H9 (cell line): ENCODE data around the gene CTIF. TPM values are rescaled to one million over a fixed set of nuclear protein-coding genes. Genes with fewer than 3 reads are reported as not detected.

Source experiments
- DNase-seq: peaks from one replicate; pipeline ENCODE4 v3.0.0-alpha.2; 2017
- H2AFZ ChIP-seq: one replicate; pipeline ENCODE4 v1.6.1; 2013; ENCODE audit warnings: mild to moderate bottlenecking, low read length, control low read depth, moderate library complexity
- H2AK5ac ChIP-seq: 2 replicates; pipeline ENCODE4 v1.6.1; 2013; ENCODE audit warnings: low read length, control low read depth, mixed read lengths; ENCODE audit not compliant: insufficient read length
- H2BK120ac ChIP-seq: one replicate; pipeline ENCODE4 v1.6.1; 2013; ENCODE audit warnings: low read depth, mild to moderate bottlenecking, low read length, control low read depth, inconsistent platforms; ENCODE audit not compliant: poor library complexity, severe bottlenecking
- H2BK12ac ChIP-seq: 2 replicates; pipeline ENCODE4 v1.6.1; 2013; ENCODE audit warnings: low read length, control low read depth, mixed read lengths, low read depth; ENCODE audit not compliant: insufficient read length
- H2BK15ac ChIP-seq: 2 replicates; pipeline ENCODE4 v1.6.1; 2013; ENCODE audit warnings: low read depth, low read length, control low read depth
- H2BK20ac ChIP-seq: one replicate; pipeline ENCODE4 v1.6.1; 2013; ENCODE audit warnings: low read depth, mild to moderate bottlenecking, low read length, control low read depth, inconsistent platforms; ENCODE audit not compliant: poor library complexity, severe bottlenecking
- H2BK5ac ChIP-seq: 2 replicates; pipeline ENCODE4 v1.6.1; 2013; ENCODE audit warnings: low read length, control low read depth, mixed read lengths; ENCODE audit not compliant: insufficient read length
- H3K14ac ChIP-seq: 2 replicates; pipeline ENCODE4 v1.6.1; 2013; ENCODE audit warnings: low read length, control low read depth; ENCODE audit not compliant: insufficient read depth
- H3K18ac ChIP-seq: 2 replicates; pipeline ENCODE4 v1.6.1; 2013; ENCODE audit warnings: low read depth, mild to moderate bottlenecking, mixed read lengths, low read length, control low read depth; ENCODE audit not compliant: insufficient read length
- H3K23ac ChIP-seq: 2 replicates; pipeline ENCODE4 v1.6.1; 2013; ENCODE audit warnings: low read length, control low read depth, mixed read lengths, low read depth; ENCODE audit not compliant: insufficient read length
- H3K23me2 ChIP-seq: 2 replicates; pipeline ENCODE4 v1.6.1; 2013; ENCODE audit warnings: low read depth, mild to moderate bottlenecking, mixed read lengths, low read length, control low read depth; ENCODE audit not compliant: insufficient read length, poor library complexity, severe bottlenecking
- H3K27ac ChIP-seq: 2 replicates; pipeline ENCODE4 v1.5.1; 2013; ENCODE audit warnings: low read length, control low read depth, mixed read lengths, low read depth; ENCODE audit not compliant: insufficient read length
- H3K27me3 ChIP-seq: 2 replicates; pipeline ENCODE4 v1.6.1; 2013; ENCODE audit warnings: low read length, control low read depth, inconsistent platforms; ENCODE audit not compliant: insufficient read depth
- H3K4ac ChIP-seq: 2 replicates; pipeline ENCODE4 v1.6.1; 2013; ENCODE audit warnings: low read depth, mild to moderate bottlenecking, control low read depth, inconsistent platforms, low read length, moderate library complexity
- H3K4me1 ChIP-seq: 2 replicates; pipeline ENCODE4 v1.6.1; 2013; ENCODE audit warnings: low read length, control low read depth, inconsistent platforms; ENCODE audit not compliant: insufficient read depth
- H3K4me2 ChIP-seq: 2 replicates; pipeline ENCODE4 v1.6.1; 2013; ENCODE audit warnings: low read length, control low read depth, mixed read lengths; ENCODE audit not compliant: insufficient read length, insufficient read depth
- H3K56ac ChIP-seq: 2 replicates; pipeline ENCODE4 v1.6.1; 2013; ENCODE audit warnings: low read depth, mild to moderate bottlenecking, mixed read lengths, low read length, control low read depth; ENCODE audit not compliant: insufficient read length
- H3K79me1 ChIP-seq: 2 replicates; pipeline ENCODE4 v1.6.1; 2013; ENCODE audit warnings: low read depth, mild to moderate bottlenecking, moderate library complexity, low read length, control low read depth, inconsistent platforms; ENCODE audit not compliant: insufficient read depth, poor library complexity, severe bottlenecking
- H3K79me2 ChIP-seq: 2 replicates; pipeline ENCODE4 v1.6.1; 2013; ENCODE audit warnings: low read length, control low read depth, inconsistent platforms; ENCODE audit not compliant: insufficient read depth
- H3K9ac ChIP-seq: 2 replicates; pipeline ENCODE4 v1.6.1; 2013; ENCODE audit warnings: low read length, control low read depth, mixed read lengths; ENCODE audit not compliant: insufficient read length; ENCODE audit errors: extremely low read depth
- H3K9me3 ChIP-seq: one replicate; pipeline ENCODE4 v1.6.1; 2013; ENCODE audit warnings: low read depth, low read length, inconsistent platforms; ENCODE audit not compliant: control insufficient read depth
- H3T11ph ChIP-seq: one replicate; pipeline ENCODE4 v1.6.1; 2013; ENCODE audit warnings: mild to moderate bottlenecking, low read length, control low read depth, inconsistent platforms
- H4K20me1 ChIP-seq: one replicate; pipeline ENCODE4 v1.6.1; 2013; ENCODE audit not compliant: control insufficient read depth, insufficient read length, insufficient read depth
- H4K5ac ChIP-seq: 2 replicates; pipeline ENCODE4 v1.6.1; 2013; ENCODE audit warnings: low read depth, mild to moderate bottlenecking, mixed read lengths, low read length, control low read depth; ENCODE audit not compliant: insufficient read length
- H4K8ac ChIP-seq: replicated peaks from 2 replicates; pipeline ENCODE4 v1.6.1; 2013; ENCODE audit warnings: low read length, control low read depth, mixed read lengths, low read depth; ENCODE audit not compliant: insufficient read length
- H4K91ac ChIP-seq: 2 replicates; pipeline ENCODE4 v1.6.1; 2013; ENCODE audit warnings: low read depth, mild to moderate bottlenecking, moderate library complexity, mixed read lengths, low read length, control low read depth; ENCODE audit not compliant: insufficient read length
- H3K27ac Mint-ChIP-seq, 3 experiments: 2 replicates in 2 of 3; 3 replicates in 1 of 3; pipeline ENCODE4 v1.8.0; 2020 to 2021; ENCODE audit warnings: mixed read lengths in 3 of 3, mild to moderate bottlenecking in 1 of 3, moderate library complexity in 1 of 3
- H3K27me3 Mint-ChIP-seq: 2 replicates; pipeline ENCODE4 v1.8.0; 2021; ENCODE audit warnings: low read depth, mild to moderate bottlenecking, moderate library complexity, mixed read lengths
- H3K36me3 Mint-ChIP-seq, 3 experiments: 2 replicates in 2 of 3; 3 replicates in 1 of 3; pipeline ENCODE4 v1.8.0; 2020 to 2021; ENCODE audit warnings: low read depth in 3 of 3, mixed read lengths in 3 of 3; ENCODE audit not compliant: insufficient read depth in 1 of 3
- H3K4me1 Mint-ChIP-seq, 2 experiments: 2 replicates each; pipeline ENCODE4 v1.8.0; 2020; ENCODE audit warnings: mixed read lengths in 2 of 2
- H3K4me3 Mint-ChIP-seq, 2 experiments: 2 replicates in 1 of 2; 3 replicates in 1 of 2; pipeline ENCODE4 v1.8.0; 2020 to 2021; ENCODE audit warnings: mild to moderate bottlenecking in 2 of 2, mixed read lengths in 2 of 2, moderate library complexity in 1 of 2
- H3K9me3 Mint-ChIP-seq, 2 experiments: 2 replicates in 1 of 2; 3 replicates in 1 of 2; pipeline ENCODE4 v1.8.0; 2020; ENCODE audit warnings: mild to moderate bottlenecking in 2 of 2, mixed read lengths in 2 of 2, moderate library complexity in 1 of 2
- CTCF ChIP-seq: fragments of 200-600 bp; sonication (generic); conservative IDR thresholded peaks from 3 replicates; pipeline ENCODE4 v1.8.0; 2021; ENCODE audit warnings: antibody characterized with exemption, mild to moderate bottlenecking
- WGBS: extraction: QIAGEN DNeasy Blood & Tissue Kit; methylation state at CpG from one replicate; pipeline ENCODE4 v1.1.7; 2013; ENCODE audit warnings: missing lambda C conversion rate, low lambda C conversion rate, mixed read lengths; ENCODE audit not compliant: insufficient read length; ENCODE audit errors: extremely low coverage; 5-methylcytosine and 5-hydroxymethylcytosine counted together
- total RNA-seq: library from RNA; stranded (reverse); gene quantifications from 2 replicates; pipeline ENCODE4 v1.2.1, GENCODE V29; 2021

Gene CTIF
- total RNA-seq, 1 experiment from 2014 or later, result 15.8 TPM

- Histone ChIP-seq H3K18ac (no peak overlapping the region), H4K20me1 (peaks cover 3% of the 10 kb centered on the region), H3K27ac (no peak overlapping the region), H3K9ac (no peak overlapping the region), H3K14ac (no peak overlapping the region), H4K5ac (no peak overlapping the region), H2BK20ac (no peak overlapping the region), H3K79me1 (no peaks in the 10 kb centered on the region), H2BK120ac (no peak overlapping the region), H2BK12ac (no peak overlapping the region), H3K23ac (no peak overlapping the region), H3K4me2 (no peak overlapping the region), H4K91ac (no peak overlapping the region), H3K4me1 (no peaks in the 10 kb centered on the region), H2BK15ac (no peak overlapping the region), H3K4ac (no peak overlapping the region), H3K27me3 (no peaks in the 10 kb centered on the region), H2BK5ac (no peak overlapping the region), H3K9me3 (no peaks in the 10 kb centered on the region), H3K56ac (no peak overlapping the region), H4K8ac (no peak overlapping the region), H3K79me2 (no peaks in the 10 kb centered on the region), H3T11ph (no peak overlapping the region), H3K23me2 (no peaks in the 10 kb centered on the region), H2AK5ac (no peak overlapping the region), H2AFZ (no peak overlapping the region)
- no CpG with 5 or more reads among the region's 7 CpGs for WGBS
- no peak for DNase-seq
- no peak overlapping the region for H3K27ac Mint-ChIP-seq
- no peaks in the 10 kb centered on the region for H3K9me3 Mint-ChIP-seq
- no peak for TF ChIP-seq CTCF
- H3K27me3 Mint-ChIP-seq, result no peaks in the 10 kb centered on the region; the same call in 1 of the 2 replicates
- H3K4me3 Mint-ChIP-seq, result no peak overlapping the region
- H3K4me1 Mint-ChIP-seq, result peaks cover 2 to 5% of the 10 kb centered on the region in 2 experiments; a peak in 3 of 4 replicates
- peaks cover 0 to 2% (median 0%) of the 10 kb centered on the region in 3 experiments; a peak in 2 of 7 replicates for H3K36me3 Mint-ChIP-seq
Measured at GRCh38 chr18:48693006-48693405, 154.2 kb downstream of the CTIF start.
